OCI-LY7 (cell line): ENCODE results near the gene MMS22L. TPM values are rescaled to one million over a fixed set of nuclear protein-coding genes. Genes with fewer than 3 reads are reported as not detected.

Experiments used
- BruUV-seq: library from RNA; stranded (reverse); fragments of 400-500 nt; replicated peaks from 2 replicates; lab custom pipeline; 2021; lab: Mats Ljungman, UMichigan
- CTCF ChIA-PET: fragments of 300-600 bp; sonication (Branson Sonifier 250); formaldehyde crosslinking; loops from one replicate; lab custom pipeline; 2022; ENCODE audit warnings: antibody characterized with exemption; ENCODE audit not compliant: unreplicated experiment; lab: Charles Lee
- POLR2A ChIA-PET: fragments of 300-600 bp; sonication (Branson Sonifier 250); formaldehyde crosslinking; loops from one replicate; lab custom pipeline; 2022; ENCODE audit warnings: antibody characterized with exemption; lab: Charles Lee
- DNase-seq: peaks from one replicate; pipeline ENCODE4 v3.0.0-alpha.2; 2015; ENCODE audit warnings: low spot score
- H2AFZ ChIP-seq: fragments of 200-600 bp; sonication (generic), shearing (Covaris generic); 2 replicates; pipeline ENCODE4 v1.6.1; 2014; ENCODE audit warnings: mild to moderate bottlenecking, antibody characterized with exemption, low read length, moderate library complexity
- H3K27ac ChIP-seq: fragments of 200-600 bp; sonication (generic); 2 replicates; pipeline ENCODE4 v1.5.1; 2014; ENCODE audit warnings: mixed run types, low read depth, mild to moderate bottlenecking, moderate library complexity, low read length, inconsistent platforms; ENCODE audit not compliant: poor library complexity, severe bottlenecking
- H3K36me3 ChIP-seq: fragments of 200-600 bp; sonication (generic); 2 replicates; pipeline ENCODE4 v1.6.1; 2014; ENCODE audit warnings: mild to moderate bottlenecking, antibody characterized with exemption, low read length, moderate library complexity, mixed read lengths; ENCODE audit not compliant: insufficient read depth
- H3K4me1 ChIP-seq: fragments of 200-600 bp; sonication (generic); 2 replicates; pipeline ENCODE4 v1.5.1; 2014; ENCODE audit warnings: mild to moderate bottlenecking, low read length; ENCODE audit not compliant: insufficient read depth, poor library complexity, severe bottlenecking
- H3K4me2 ChIP-seq: fragments of 200-600 bp; sonication (generic); 2 replicates; pipeline ENCODE4 v1.6.1; 2014; ENCODE audit warnings: mild to moderate bottlenecking, low read length
- H3K4me3 ChIP-seq: fragments of 200-600 bp; sonication (generic); 2 replicates; pipeline ENCODE4 v1.5.1; 2014; ENCODE audit warnings: mild to moderate bottlenecking, low read depth, low read length; ENCODE audit not compliant: poor library complexity, severe bottlenecking
- H3K79me2 ChIP-seq: fragments of 200-600 bp; sonication (generic); 2 replicates; pipeline ENCODE4 v1.6.1; 2016; ENCODE audit warnings: low read depth, mild to moderate bottlenecking, low read length, moderate library complexity, mixed read lengths; ENCODE audit not compliant: insufficient read depth
- H3K9me2 ChIP-seq: fragments of 200-600 bp; sonication (generic); 2 replicates; pipeline ENCODE4 v1.6.1; 2016; ENCODE audit warnings: mild to moderate bottlenecking, low read length, mixed read lengths; ENCODE audit not compliant: insufficient read depth
- H3K9me3 ChIP-seq: fragments of 200-600 bp; sonication (generic); 2 replicates; pipeline ENCODE4 v1.6.1; 2014; ENCODE audit warnings: mild to moderate bottlenecking, mixed run types, low read length, mixed read lengths
- H4K20me1 ChIP-seq: fragments of 200-600 bp; sonication (generic); 2 replicates; pipeline ENCODE4 v1.6.1; 2014; ENCODE audit warnings: mild to moderate bottlenecking, antibody characterized with exemption, low read length, moderate library complexity, mixed read lengths; ENCODE audit not compliant: insufficient read depth
- EZH2phosphoT487 ChIP-seq: fragments of 200-600 bp; sonication (generic); IDR thresholded peaks from 2 replicates; pipeline ENCODE4 v1.6.1; 2018; ENCODE audit warnings: low read depth, borderline replicate concordance, mild to moderate bottlenecking, mixed run types, antibody characterized with exemption, low read length, moderate library complexity, mixed read lengths
- intact Hi-C: fragments of 100-400 bp; cut with micrococcal nuclease; formaldehyde crosslinking; loops from one replicate; pipeline ENCODE4 v1.10.0; 2022; ENCODE audit not compliant: unreplicated experiment
- total RNA-seq, 2 experiments: library from RNA; depleted of rRNA in 1 of 2; stranded (reverse); fragments of >200 nt in 1 of 2; shearing (Covaris generic) in 1 of 2; gene quantifications; 2 replicates each; pipeline ENCODE4 v1.2.3, GENCODE V29; 2014 to 2022
- TF ChIP-seq, protein P1 (sequence below): fragments of 200-600 bp; sonication (generic); conservative IDR thresholded peaks from 2 replicates; pipeline ENCODE4 v1.5.1; 2014; ENCODE audit warnings: mild to moderate bottlenecking, antibody characterized with exemption, low read length, moderate library complexity, mixed read lengths

Gene MMS22L
- total RNA-seq, 2 experiments from 2014 or later = 50.2 to 62.3 TPM

DNA sequence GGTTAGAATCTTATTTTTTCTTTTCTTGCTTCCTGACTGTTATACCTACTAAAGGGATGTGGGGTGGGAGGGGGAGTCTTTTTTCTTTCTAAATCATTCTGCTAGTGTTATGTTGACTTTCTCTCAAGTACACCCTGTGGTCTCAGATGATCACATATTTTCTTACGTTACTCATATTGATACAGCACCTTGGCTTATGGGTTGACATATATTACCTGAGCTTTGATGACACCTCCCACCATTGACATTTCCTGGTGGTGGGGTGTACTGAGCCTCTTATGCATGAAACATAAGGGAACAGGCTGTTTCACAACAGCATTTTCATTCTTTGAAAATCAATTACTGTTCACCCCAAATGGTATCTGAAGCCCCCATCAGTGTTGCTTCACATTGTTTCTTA is 169.8 kb downstream of the MMS22L start:
- Histone ChIP-seq H3K27ac (no peak overlapping the region), H4K20me1 (no peaks in the 10 kb centered on the region), H3K9me2 (no peaks in the 10 kb centered on the region), H3K4me2 (no peak overlapping the region), H3K36me3 (no peaks in the 10 kb centered on the region), H3K4me3 (no peak overlapping the region), H3K79me2 (no peaks in the 10 kb centered on the region), H3K9me3 (no peaks in the 10 kb centered on the region), H2AFZ (no peak overlapping the region), H3K4me1 (no peaks in the 10 kb centered on the region)
- POLR2A ChIA-PET = no interaction called here
- intact Hi-C loops = no loop called here
- TF ChIP-seq, protein P1, sequence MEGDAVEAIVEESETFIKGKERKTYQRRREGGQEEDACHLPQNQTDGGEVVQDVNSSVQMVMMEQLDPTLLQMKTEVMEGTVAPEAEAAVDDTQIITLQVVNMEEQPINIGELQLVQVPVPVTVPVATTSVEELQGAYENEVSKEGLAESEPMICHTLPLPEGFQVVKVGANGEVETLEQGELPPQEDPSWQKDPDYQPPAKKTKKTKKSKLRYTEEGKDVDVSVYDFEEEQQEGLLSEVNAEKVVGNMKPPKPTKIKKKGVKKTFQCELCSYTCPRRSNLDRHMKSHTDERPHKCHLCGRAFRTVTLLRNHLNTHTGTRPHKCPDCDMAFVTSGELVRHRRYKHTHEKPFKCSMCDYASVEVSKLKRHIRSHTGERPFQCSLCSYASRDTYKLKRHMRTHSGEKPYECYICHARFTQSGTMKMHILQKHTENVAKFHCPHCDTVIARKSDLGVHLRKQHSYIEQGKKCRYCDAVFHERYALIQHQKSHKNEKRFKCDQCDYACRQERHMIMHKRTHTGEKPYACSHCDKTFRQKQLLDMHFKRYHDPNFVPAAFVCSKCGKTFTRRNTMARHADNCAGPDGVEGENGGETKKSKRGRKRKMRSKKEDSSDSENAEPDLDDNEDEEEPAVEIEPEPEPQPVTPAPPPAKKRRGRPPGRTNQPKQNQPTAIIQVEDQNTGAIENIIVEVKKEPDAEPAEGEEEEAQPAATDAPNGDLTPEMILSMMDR = no peak
- TF ChIP-seq EZH2phosphoT487 = no peak
- DNase-seq = no peak
- CTCF ChIA-PET = no interaction called here
- BruUV-seq = no TSS peak

DNA sequence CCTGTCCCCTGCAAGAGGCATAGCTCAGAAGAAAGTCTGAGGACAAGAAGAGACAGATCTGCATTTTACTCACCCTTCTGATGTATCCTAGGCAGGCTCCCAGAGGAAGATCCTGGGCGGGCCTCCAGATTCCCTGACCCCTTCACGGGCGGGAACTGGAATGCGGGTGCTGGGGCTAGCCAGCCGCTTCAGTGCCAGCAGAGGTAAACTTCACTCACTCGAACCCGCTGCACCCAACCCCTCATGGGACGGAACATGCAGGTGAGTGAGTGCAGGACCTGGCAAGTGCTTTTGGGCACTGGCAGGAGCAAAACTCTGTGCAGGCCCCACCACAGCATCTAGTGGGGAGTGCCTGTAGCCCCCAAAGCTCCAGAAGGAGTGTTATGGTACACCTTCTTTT is 171.8 kb downstream of the MMS22L start:
- TF ChIP-seq EZH2phosphoT487 = no peak
- TF ChIP-seq, protein P1 = no peak
- H3K79me2 ChIP-seq = no peaks in the 10 kb centered on the region
- no peaks in the 10 kb centered on the region for H3K4me1 ChIP-seq
- H3K9me2 ChIP-seq = no peaks in the 10 kb centered on the region
- no peaks in the 10 kb centered on the region for H3K36me3 ChIP-seq
- BruUV-seq = no TSS peak
- H3K9me3 ChIP-seq = no peaks in the 10 kb centered on the region
- intact Hi-C loops = no loop called here
- CTCF ChIA-PET = no interaction called here
- no peak for DNase-seq
- H3K4me2 ChIP-seq = no peak overlapping the region
- no peak overlapping the region for H3K4me3 ChIP-seq
- POLR2A ChIA-PET = interaction anchor here (0.7 kb wide), 1 partner anchor 10 kb away, joined by 3 read pairs; no protein-coding TSS in a partner anchor
- no peaks in the 10 kb centered on the region for H4K20me1 ChIP-seq
- H3K27ac ChIP-seq = no peak overlapping the region
- H2AFZ ChIP-seq = no peak overlapping the region

DNA sequence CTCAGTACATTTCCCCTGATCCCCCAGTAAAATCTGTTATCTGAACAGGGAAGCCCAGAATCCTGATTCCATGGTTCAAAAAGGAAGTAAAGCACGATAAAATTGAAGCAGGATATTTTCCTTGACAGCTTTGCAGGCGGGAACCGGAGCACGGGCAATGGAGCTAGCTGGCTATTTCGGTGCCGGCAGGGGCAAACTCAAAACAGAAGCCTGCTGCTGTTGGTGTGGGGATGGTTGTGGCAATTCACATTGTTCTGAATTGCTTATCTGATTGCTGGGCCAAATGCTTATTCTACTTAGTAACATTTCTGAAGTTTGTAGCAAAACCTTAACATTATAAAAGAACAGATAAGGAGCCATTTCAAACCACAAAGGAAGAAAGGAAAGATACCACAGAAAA is 172.4 kb downstream of the MMS22L start:
- H4K20me1 ChIP-seq = no peaks in the 10 kb centered on the region
- ChIA-PET CTCF (no interaction called here), POLR2A (interaction anchor here (0.7 kb wide), 1 partner anchor 10 kb away, joined by 3 read pairs; no protein-coding TSS in a partner anchor)
- H3K9me2 ChIP-seq = no peaks in the 10 kb centered on the region
- H3K9me3 ChIP-seq = no peaks in the 10 kb centered on the region
- H2AFZ ChIP-seq = no peak overlapping the region
- no peaks in the 10 kb centered on the region for H3K79me2 ChIP-seq
- no peaks in the 10 kb centered on the region for H3K36me3 ChIP-seq
- BruUV-seq = no TSS peak
- TF ChIP-seq EZH2phosphoT487 = no peak
- TF ChIP-seq, protein P1 = no peak
- DNase-seq = no peak
- H3K4me1 ChIP-seq = no peaks in the 10 kb centered on the region
- H3K27ac ChIP-seq = no peak overlapping the region
- H3K4me2 ChIP-seq = no peak overlapping the region
- intact Hi-C loops = no loop called here
- H3K4me3 ChIP-seq = no peak overlapping the region
